SU-DHL-6 (cell line): ENCODE results near the gene TPRA1.

Source experiments
- H2AFZ ChIP-seq: fragments of 200-600 bp; sonication (generic); 2 replicates; pipeline ENCODE4 v1.6.1; 2014; ENCODE audit warnings: low read depth, mild to moderate bottlenecking, moderate library complexity, mixed read lengths, antibody characterized with exemption, low read length; ENCODE audit not compliant: severe bottlenecking
- H3F3A ChIP-seq: fragments of 200-600 bp; shearing (Covaris generic); 2 replicates; pipeline ENCODE4 v1.6.0; 2016; ENCODE audit warnings: antibody characterized with exemption, mild to moderate bottlenecking; ENCODE audit not compliant: insufficient read depth
- H3K27ac ChIP-seq: fragments of 200-600 bp; sonication (generic); 2 replicates; pipeline ENCODE4 v1.5.1; 2016; ENCODE audit warnings: low read depth, mild to moderate bottlenecking, low read length, moderate library complexity, mixed read lengths
- H3K27me3 ChIP-seq: fragments of 200-600 bp; sonication (generic), shearing (Covaris generic); 2 replicates; pipeline ENCODE4 v1.6.0; 2014; ENCODE audit warnings: mild to moderate bottlenecking, low read length
- H3K36me3 ChIP-seq: fragments of 200-600 bp; sonication (generic); 2 replicates; pipeline ENCODE4 v1.6.1; 2014; ENCODE audit warnings: mild to moderate bottlenecking, low read length, mixed read lengths
- H3K4me2 ChIP-seq: fragments of 300-600, 200-600 bp; shearing (Covaris generic), sonication (generic); 2 replicates; pipeline ENCODE4 v1.6.0; 2014; ENCODE audit warnings: low read length, low read depth, mild to moderate bottlenecking; ENCODE audit not compliant: poor library complexity, severe bottlenecking
- H3K4me3 ChIP-seq: fragments of 200-600 bp; sonication (generic); 2 replicates; pipeline ENCODE4 v1.5.1; 2014; ENCODE audit warnings: antibody characterized with exemption, low read length, mild to moderate bottlenecking, mixed read lengths; ENCODE audit not compliant: insufficient read depth, poor library complexity, severe bottlenecking
- H3K79me2 ChIP-seq: fragments of 200-600 bp; sonication (generic); 2 replicates; pipeline ENCODE4 v1.6.1; 2014; ENCODE audit warnings: mild to moderate bottlenecking, low read length, moderate library complexity; ENCODE audit not compliant: insufficient read depth
- H3K9ac ChIP-seq: fragments of 200-600 bp; sonication (generic); 2 replicates; pipeline ENCODE4 v1.7.0; 2014; ENCODE audit warnings: mild to moderate bottlenecking, low read length
- H3K9me2 ChIP-seq: fragments of 200-600 bp; sonication (generic); replicated peaks from 2 replicates; pipeline ENCODE4 v1.6.1; 2014; ENCODE audit warnings: low read length; ENCODE audit not compliant: insufficient read depth
- H3K9me3 ChIP-seq: fragments of 200-600 bp; sonication (generic); 2 replicates; pipeline ENCODE4 v1.6.1; 2014; ENCODE audit warnings: low read length, mixed read lengths; ENCODE audit not compliant: insufficient read depth
- H4K20me1 ChIP-seq: fragments of 200-600 bp; sonication (generic); 2 replicates; pipeline ENCODE4 v1.6.1; 2014; ENCODE audit warnings: low read depth, mild to moderate bottlenecking, antibody characterized with exemption, low read length, moderate library complexity, mixed read lengths
- EZH2phosphoT487 ChIP-seq: fragments of 200-600 bp; sonication (generic), shearing (Covaris generic); conservative IDR thresholded peaks from 2 replicates; pipeline ENCODE4 v1.6.1; 2018; ENCODE audit warnings: mild to moderate bottlenecking, antibody characterized with exemption, low read length, moderate library complexity, mixed read lengths
- TF ChIP-seq, protein P1 (sequence below): fragments of 200-600 bp; sonication (generic); IDR thresholded peaks from one replicate; pipeline ENCODE4 v1.5.1; 2017; ENCODE audit warnings: antibody characterized with exemption, mild to moderate bottlenecking, low read length, moderate library complexity; ENCODE audit not compliant: insufficient read depth, poor library complexity, severe bottlenecking

TPRA1 gene

GRCh38 chr3:127632035-127632820 is 41.7 kb upstream of the TPRA1 start:
- no peaks in the 10 kb centered on the region for H4K20me1 ChIP-seq
- H3K27ac ChIP-seq = no peak overlapping the region
- H3K27me3 ChIP-seq = no peaks in the 10 kb centered on the region
- H3K36me3 ChIP-seq = no peaks in the 10 kb centered on the region
- H3K4me2 ChIP-seq = no peak overlapping the region
- no peak overlapping the region for H3K4me3 ChIP-seq
- no peak overlapping the region for H2AFZ ChIP-seq
- no peaks in the 10 kb centered on the region for H3K79me2 ChIP-seq
- H3K9me2 ChIP-seq = no peaks in the 10 kb centered on the region
- H3K9ac ChIP-seq = no peak overlapping the region
- peaks cover 3% of the 10 kb centered on the region; the same call in 1 of the 2 replicates for H3F3A ChIP-seq
- no peaks in the 10 kb centered on the region for H3K9me3 ChIP-seq
- TF ChIP-seq EZH2phosphoT487 = no peak
- TF ChIP-seq, protein P1, sequence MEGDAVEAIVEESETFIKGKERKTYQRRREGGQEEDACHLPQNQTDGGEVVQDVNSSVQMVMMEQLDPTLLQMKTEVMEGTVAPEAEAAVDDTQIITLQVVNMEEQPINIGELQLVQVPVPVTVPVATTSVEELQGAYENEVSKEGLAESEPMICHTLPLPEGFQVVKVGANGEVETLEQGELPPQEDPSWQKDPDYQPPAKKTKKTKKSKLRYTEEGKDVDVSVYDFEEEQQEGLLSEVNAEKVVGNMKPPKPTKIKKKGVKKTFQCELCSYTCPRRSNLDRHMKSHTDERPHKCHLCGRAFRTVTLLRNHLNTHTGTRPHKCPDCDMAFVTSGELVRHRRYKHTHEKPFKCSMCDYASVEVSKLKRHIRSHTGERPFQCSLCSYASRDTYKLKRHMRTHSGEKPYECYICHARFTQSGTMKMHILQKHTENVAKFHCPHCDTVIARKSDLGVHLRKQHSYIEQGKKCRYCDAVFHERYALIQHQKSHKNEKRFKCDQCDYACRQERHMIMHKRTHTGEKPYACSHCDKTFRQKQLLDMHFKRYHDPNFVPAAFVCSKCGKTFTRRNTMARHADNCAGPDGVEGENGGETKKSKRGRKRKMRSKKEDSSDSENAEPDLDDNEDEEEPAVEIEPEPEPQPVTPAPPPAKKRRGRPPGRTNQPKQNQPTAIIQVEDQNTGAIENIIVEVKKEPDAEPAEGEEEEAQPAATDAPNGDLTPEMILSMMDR = no peak

DNA sequence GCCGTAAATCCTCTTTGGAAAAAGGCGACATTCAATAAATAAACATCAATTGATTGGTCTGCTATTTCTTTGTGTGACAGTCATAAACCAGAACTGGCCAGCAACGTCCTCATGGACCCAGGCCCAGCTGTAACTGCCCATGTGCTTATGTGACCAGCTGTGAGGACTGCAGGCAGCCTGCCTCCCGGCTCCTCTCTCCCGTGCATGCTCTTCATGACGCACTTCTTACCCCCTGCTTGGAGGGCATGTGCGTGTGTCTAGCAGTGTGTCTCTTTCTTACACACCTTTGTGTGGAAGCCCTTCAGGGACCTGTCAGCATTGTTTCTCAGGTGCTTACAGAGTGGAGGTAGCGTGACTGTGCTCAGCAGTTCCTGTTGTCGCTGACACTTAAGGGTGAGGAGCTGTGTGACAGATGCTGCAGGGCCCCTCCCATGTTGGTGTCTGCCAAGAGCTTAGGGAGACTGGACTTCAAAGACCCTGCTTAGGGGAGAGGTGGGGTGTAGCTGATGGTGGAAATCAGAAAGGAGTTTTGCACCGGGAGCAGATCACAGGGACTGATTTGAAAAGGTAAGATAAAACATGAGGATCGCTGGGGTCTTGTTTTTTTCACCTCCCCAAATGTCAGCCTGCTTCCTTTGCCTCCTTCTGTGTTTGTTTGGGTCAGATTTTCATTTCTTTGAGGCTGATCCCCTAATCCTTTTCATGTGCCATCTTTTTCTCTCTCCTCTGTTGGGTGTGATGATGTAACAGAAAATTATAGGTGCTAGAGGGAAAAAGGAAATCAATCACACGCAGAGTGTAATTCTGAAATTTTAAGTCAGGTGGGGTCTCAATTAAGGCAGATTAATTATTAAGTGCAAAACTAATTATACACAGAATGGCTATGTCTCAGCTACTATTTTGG is 40.5 kb upstream of the TPRA1 start:
- Histone ChIP-seq H3K9me2 (no peaks in the 10 kb centered on the region), H3K79me2 (no peaks in the 10 kb centered on the region), H3K36me3 (no peaks in the 10 kb centered on the region), H3K9ac (no peak overlapping the region), H2AFZ (no peak overlapping the region), H3K4me2 (no peak overlapping the region), H3K4me3 (no peak overlapping the region), H3K27ac (no peak overlapping the region), H4K20me1 (no peaks in the 10 kb centered on the region), H3K9me3 (no peaks in the 10 kb centered on the region), H3F3A (peaks cover 3% of the 10 kb centered on the region; the same call in 1 of the 2 replicates), H3K27me3 (no peaks in the 10 kb centered on the region)
- no peak for TF ChIP-seq EZH2phosphoT487
- TF ChIP-seq, protein P1 = no peak

DNA sequence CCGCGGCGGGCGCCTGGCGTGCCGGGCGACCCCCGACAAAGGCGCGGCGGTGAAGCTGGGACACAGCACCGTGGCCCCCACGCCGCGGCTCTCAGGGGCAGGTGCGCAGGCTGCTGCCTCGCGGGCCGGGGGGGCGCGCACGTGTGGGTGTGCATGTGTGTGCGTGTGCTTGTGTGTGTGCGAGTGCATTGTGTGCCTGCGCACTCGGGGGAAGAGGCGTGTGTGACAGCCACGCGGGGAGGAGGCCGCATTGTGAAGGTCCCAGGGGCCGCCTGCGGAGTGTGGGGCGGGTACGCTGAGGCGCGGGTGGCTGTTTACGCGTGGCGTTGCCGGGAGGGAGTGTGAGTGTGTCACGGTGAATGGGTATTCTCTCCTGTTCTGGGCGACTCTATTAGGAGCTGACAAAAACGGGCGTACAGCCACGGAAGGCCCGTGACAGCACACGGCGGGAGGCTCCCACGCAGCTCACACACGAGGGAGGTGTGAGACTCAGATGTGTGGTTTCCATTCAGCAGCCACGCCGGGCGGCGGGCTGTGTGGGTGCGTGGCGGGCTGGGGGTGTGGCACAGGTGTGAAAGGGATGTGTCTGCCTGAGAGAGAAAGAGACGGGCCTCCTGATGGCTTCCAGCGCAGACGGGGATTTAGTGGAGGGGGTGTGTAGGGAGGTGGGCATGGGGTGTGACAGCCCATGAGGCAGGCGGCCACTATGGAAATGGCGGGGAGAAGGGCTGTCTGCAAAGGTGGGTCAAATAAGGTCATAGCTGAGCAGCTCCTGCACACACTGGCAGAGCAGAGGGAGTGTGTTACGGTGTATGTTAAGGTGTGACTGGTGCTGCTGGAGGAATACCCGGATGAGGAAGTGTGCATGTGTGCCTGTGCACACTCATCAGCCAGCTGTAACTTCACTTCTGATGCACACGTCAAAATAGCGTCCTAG is 39.2 kb upstream of the TPRA1 start:
- H4K20me1 ChIP-seq = no peaks in the 10 kb centered on the region
- H3K9ac ChIP-seq = peak overlapping the region; percentile 46
- peak overlapping the region; percentile 34 for H3K4me3 ChIP-seq
- H3F3A ChIP-seq = peaks cover 8% of the 10 kb centered on the region; the same call in 1 of the 2 replicates
- H3K79me2 ChIP-seq = no peaks in the 10 kb centered on the region
- H3K9me3 ChIP-seq = no peaks in the 10 kb centered on the region
- H3K9me2 ChIP-seq = no peaks in the 10 kb centered on the region
- no peak overlapping the region for H3K27ac ChIP-seq
- peak overlapping the region; percentile 83 for H2AFZ ChIP-seq
- TF ChIP-seq, protein P1 = no peak
- TF ChIP-seq EZH2phosphoT487 = no peak
- H3K4me2 ChIP-seq = peak overlapping the region; percentile 50
- no peaks in the 10 kb centered on the region for H3K36me3 ChIP-seq
- H3K27me3 ChIP-seq = no peaks in the 10 kb centered on the region
